Smooth muscle cell (in vitro differentiated cells): ENCODE data around the gene DOK6. TPM values are rescaled to one million over a fixed set of nuclear protein-coding genes. Genes with fewer than 3 reads are reported as not detected.

Experiments used
- DNase-seq: peaks from one replicate; lab custom pipeline; 2025; ENCODE audit not compliant: unreplicated experiment; lab: John Stamatoyannopoulos, UW
- H2AFZ ChIP-seq: fragments of 200-600 bp; sonication (generic); 2 replicates; pipeline ENCODE4 v1.6.0; 2016; ENCODE audit warnings: antibody characterized with exemption, low read depth, mild to moderate bottlenecking
- H3F3A ChIP-seq: fragments of 200-600 bp; sonication (generic); 2 replicates; pipeline ENCODE4 v1.6.0; 2017; ENCODE audit warnings: antibody characterized with exemption, low read depth
- H3K27ac ChIP-seq: fragments of 200-600 bp; sonication (generic); 2 replicates; pipeline ENCODE4 v1.5.1; 2016; ENCODE audit warnings: low read depth, mild to moderate bottlenecking
- H3K27me3 ChIP-seq: fragments of 200-600 bp; sonication (generic); 2 replicates; pipeline ENCODE4 v1.6.1; 2016; ENCODE audit warnings: low read depth, mild to moderate bottlenecking
- H3K36me3 ChIP-seq: fragments of 200-600 bp; sonication (generic); 2 replicates; pipeline ENCODE4 v1.5.1; 2016; ENCODE audit warnings: low read depth
- H3K4me1 ChIP-seq: fragments of 200-600 bp; sonication (generic); 2 replicates; pipeline ENCODE4 v1.5.1; 2016; ENCODE audit warnings: low read depth
- H3K4me2 ChIP-seq: fragments of 200-600 bp; sonication (generic); 2 replicates; pipeline ENCODE4 v1.6.0; 2016; ENCODE audit warnings: mild to moderate bottlenecking
- H3K4me3 ChIP-seq: fragments of 200-600 bp; sonication (generic); 2 replicates; pipeline ENCODE4 v1.5.1; 2016; ENCODE audit warnings: mild to moderate bottlenecking
- H3K79me2 ChIP-seq: fragments of 200-600 bp; sonication (generic); 2 replicates; pipeline ENCODE4 v1.6.0; 2016; ENCODE audit warnings: low read depth, mild to moderate bottlenecking
- H3K9ac ChIP-seq: fragments of 200-600 bp; sonication (generic); 2 replicates; pipeline ENCODE4 v1.6.0; 2016; ENCODE audit warnings: low read depth
- H3K9me3 ChIP-seq: fragments of 200-600 bp; sonication (generic); replicated peaks from 2 replicates; pipeline ENCODE4 v1.5.1; 2016; ENCODE audit warnings: low read depth
- H4K20me1 ChIP-seq: fragments of 200-600 bp; sonication (generic); 2 replicates; pipeline ENCODE4 v1.6.0; 2016; ENCODE audit warnings: low read depth
- CTCF ChIP-seq: fragments of 200-600 bp; sonication (generic); IDR thresholded peaks from 2 replicates; pipeline ENCODE4 v1.5.1; 2017; ENCODE audit warnings: borderline replicate concordance, mild to moderate bottlenecking, antibody characterized with exemption; ENCODE audit not compliant: insufficient read depth, poor library complexity, severe bottlenecking
- WGBS: methylation state at CpG from one replicate; pipeline ENCODE4 v1.1.7; 2016; ENCODE audit warnings: low lambda C conversion rate; 5-methylcytosine and 5-hydroxymethylcytosine counted together
- polyA plus RNA-seq: library from polyadenylated mRNA; unstranded; fragments of >200 nt; fragmentation: Nextera tagmentation; extraction: Ambion mirVana; gene quantifications from 2 replicates; pipeline ENCODE4 v1.2.1, GENCODE V29; 2016
- total RNA-seq: library from RNA; depleted of rRNA; stranded (reverse); fragments of >200 nt; gene quantifications from 2 replicates; pipeline ENCODE4 v1.2.3, GENCODE V29; 2014

Gene DOK6
- total and polyA plus RNA-seq, 2 experiments from 2014 or later: 7.2 to 21.4 TPM

- TF ChIP-seq CTCF: no peak
- Histone ChIP-seq H3F3A (no peaks in the 10 kb centered on the region), H3K4me1 (no peaks in the 10 kb centered on the region), H3K4me3 (no peak overlapping the region), H3K27ac (no peak overlapping the region), H3K4me2 (no peak overlapping the region), H3K9ac (no peak overlapping the region), H3K27me3 (no peaks in the 10 kb centered on the region), H3K9me3 (no peaks in the 10 kb centered on the region), H4K20me1 (no peaks in the 10 kb centered on the region), H3K36me3 (no peaks in the 10 kb centered on the region), H3K79me2 (no peaks in the 10 kb centered on the region), H2AFZ (no peak overlapping the region)
- DNase-seq: no peak
- whole genome bisulfite sequencing: 93% methylated on average over 1 of the region's 1 CpG
These were observed 378.0 kb downstream of the DOK6 start for GRCh38 chr18:69778680-69779079.

GRCh38 chr18:69780851-69781250 lies 380.2 kb downstream of the DOK6 start:
- Histone ChIP-seq H2AFZ (no peak overlapping the region), H3K27ac (no peak overlapping the region), H3K79me2 (no peaks in the 10 kb centered on the region), H3K27me3 (no peaks in the 10 kb centered on the region), H3K9me3 (no peaks in the 10 kb centered on the region), H3K36me3 (no peaks in the 10 kb centered on the region), H3K4me3 (no peak overlapping the region), H3F3A (no peaks in the 10 kb centered on the region), H3K9ac (no peak overlapping the region), H3K4me2 (no peak overlapping the region), H3K4me1 (no peaks in the 10 kb centered on the region), H4K20me1 (no peaks in the 10 kb centered on the region)
- TF ChIP-seq CTCF: no peak
- no peak for DNase-seq
- WGBS: 90% methylated on average over 3 of the region's 3 CpGs

- Histone ChIP-seq H3K4me2 (no peak overlapping the region), H3K27ac (no peak overlapping the region), H3K9ac (no peak overlapping the region), H3K4me3 (no peak overlapping the region), H4K20me1 (no peaks in the 10 kb centered on the region), H2AFZ (no peak overlapping the region), H3K27me3 (no peaks in the 10 kb centered on the region), H3K36me3 (no peaks in the 10 kb centered on the region), H3K4me1 (no peaks in the 10 kb centered on the region), H3F3A (no peaks in the 10 kb centered on the region), H3K79me2 (no peaks in the 10 kb centered on the region), H3K9me3 (no peaks in the 10 kb centered on the region)
- DNase-seq: no peak
- 91% methylated on average over 2 of the region's 2 CpGs for WGBS
- TF ChIP-seq CTCF: no peak
These were observed 384.1 kb downstream of the DOK6 start for GRCh38 chr18:69784815-69785214.

GRCh38 chr18:69785466-69785865 lies 384.8 kb downstream of the DOK6 start:
- Histone ChIP-seq H3K4me1 (no peaks in the 10 kb centered on the region), H3K36me3 (no peaks in the 10 kb centered on the region), H3K27ac (no peak overlapping the region), H3K4me3 (no peak overlapping the region), H3K9me3 (no peaks in the 10 kb centered on the region), H2AFZ (no peak overlapping the region), H4K20me1 (no peaks in the 10 kb centered on the region), H3K9ac (no peak overlapping the region), H3K79me2 (no peaks in the 10 kb centered on the region), H3K4me2 (no peak overlapping the region), H3F3A (no peaks in the 10 kb centered on the region), H3K27me3 (no peaks in the 10 kb centered on the region)
- DNase-seq: no peak
- no peak for TF ChIP-seq CTCF
- 89% methylated on average over 3 of the region's 3 CpGs for WGBS
